ENCODE data around the gene P4HA2. TPM values are rescaled to one million over a fixed set of nuclear protein-coding genes. Genes with fewer than 3 reads are reported as not detected.
A peak's percentile ranks its signal among the peaks of the same experiment; 100 is the strongest.

Gene P4HA2
- total and polyA plus RNA-seq, 7 donors, result 4.2 to 35.2 (median 24.8) TPM

- DNase-seq, result peak; percentile 40
- intact Hi-C loops (cut with DNase I), result loop anchor here (5.0 kb wide), 1 partner anchor 130 kb away; the partner anchor contains the start of gene SLC22A5
- WGBS, 2 donors, result 100% methylated on average over 1 of the region's 1 CpG
These were observed 9.5 kb upstream of the P4HA2 start for GRCh38 chr5:132237141-132237540.

GRCh38 chr5:132235340-132235739 lies 7.7 kb upstream of the P4HA2 start:
- TF ChIP-seq POLR2AphosphoS5 (IDR thresholded peaks at IDR 0.05) (no peak), EP300 (IDR thresholded peaks at IDR 0.05) (no peak), CTCF (IDR thresholded peaks at IDR 0.05) (no peak), POLR2A (IDR thresholded peaks at IDR 0.05) (no peak)
- intact Hi-C loops (cut with DNase I), result loop anchor here (5.0 kb wide), 1 partner anchor 132 kb away; the partner anchor contains the start of gene SLC22A5
- no peak for DNase-seq
- H3K4me3 ChIP-seq, result no peak overlapping the region
- no peak overlapping the region for H3K27ac ChIP-seq
- no peaks in the 10 kb centered on the region for H3K9me3 ChIP-seq
- no peaks in the 10 kb centered on the region for H3K4me1 ChIP-seq
- 87 to 92% methylated on average over 3 of the region's 3 CpGs for WGBS, 2 donors
- H3K36me3 ChIP-seq, result no peaks in the 10 kb centered on the region
- H3K27me3 ChIP-seq, result no peaks in the 10 kb centered on the region

More at GRCh38 chr5:132237141-132237540, 9.5 kb upstream of the P4HA2 start:
- Histone ChIP-seq H3K9me3 (peaks cover 0 to 1% (median 0%) of the 10 kb centered on the region in 4 donors), H3K27me3 (no peaks in the 10 kb centered on the region), H3K36me3 (no peaks in the 10 kb centered on the region), H3K27ac (no peak overlapping the region), H3K4me1 (no peaks in the 10 kb centered on the region), H3K4me3 (no peak overlapping the region)
- TF ChIP-seq CTCF (IDR thresholded peaks at IDR 0.05) (no peak), POLR2A (IDR thresholded peaks at IDR 0.05) (no peak), EP300 (IDR thresholded peaks at IDR 0.05) (no peak), POLR2AphosphoS5 (IDR thresholded peaks at IDR 0.05) (no peak)

GRCh38 chr5:132234684-132235062 lies 7.0 kb upstream of the P4HA2 start:
- Histone ChIP-seq H3K27ac (no peak overlapping the region), H3K27me3 (no peaks in the 10 kb centered on the region), H3K9me3 (no peaks in the 10 kb centered on the region), H3K4me3 (no peak overlapping the region), H3K4me1 (no peaks in the 10 kb centered on the region), H3K36me3 (no peaks in the 10 kb centered on the region)
- DNase-seq, result peak; percentile 40
- no peak for TF ChIP-seq CTCF (IDR thresholded peaks at IDR 0.05)
- TF ChIP-seq POLR2A (IDR thresholded peaks at IDR 0.05), result no peak
- TF ChIP-seq POLR2AphosphoS5 (IDR thresholded peaks at IDR 0.05), result no peak
- no peak for TF ChIP-seq EP300 (IDR thresholded peaks at IDR 0.05)
- 89 to 91% methylated on average over 2 of the region's 2 CpGs for WGBS, 2 donors
- intact Hi-C loops (cut with DNase I), result loop anchor here (5.0 kb wide), 1 partner anchor 133 kb away; the partner anchor contains the start of gene SLC22A5

DNA sequence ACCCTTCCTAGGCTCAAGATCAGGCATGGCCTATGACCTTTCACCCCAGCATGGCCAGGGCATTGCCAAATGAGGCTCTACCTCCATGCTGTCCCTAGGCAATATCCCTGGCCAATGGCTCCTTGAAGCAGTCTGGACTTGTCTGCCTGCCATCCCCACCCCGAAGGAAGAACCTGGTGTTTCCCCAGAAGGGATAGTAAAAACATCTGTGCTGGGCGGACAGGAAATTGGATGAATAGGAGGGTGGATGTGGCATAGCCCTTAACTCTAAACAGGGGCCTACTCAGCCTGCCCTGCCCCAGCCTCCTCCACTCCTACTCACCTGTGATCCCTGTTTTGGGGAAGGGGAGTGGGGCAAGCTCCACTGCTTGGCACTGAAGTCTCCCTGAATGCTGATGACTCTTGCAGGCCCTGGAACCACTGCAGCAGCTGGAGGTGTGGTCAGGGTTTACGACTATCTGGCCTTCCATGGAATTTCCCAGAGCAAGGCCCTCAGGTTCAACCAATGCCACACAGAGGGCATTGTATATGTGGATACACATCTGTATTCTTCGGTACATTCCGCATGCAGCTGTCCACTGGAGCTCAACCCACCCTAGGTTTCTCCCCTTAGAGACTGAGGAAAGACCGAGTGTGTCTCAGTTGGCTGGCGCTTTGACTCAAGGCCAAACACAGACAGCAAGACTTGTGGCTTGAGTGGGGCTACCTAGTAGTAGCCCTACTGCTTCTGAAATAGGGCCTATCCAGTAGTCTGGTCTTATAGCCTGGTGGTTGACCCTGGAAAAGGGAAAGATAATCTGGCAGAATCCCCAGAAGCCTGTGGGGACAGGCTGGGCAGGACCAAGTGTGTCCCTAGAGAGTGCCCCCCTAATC lies 6.4 kb upstream of the P4HA2 start:
- peak; percentile 29 for DNase-seq
- 82 to 89% methylated on average over 7 of the region's 7 CpGs for WGBS, 2 donors
- TF ChIP-seq CTCF (IDR thresholded peaks at IDR 0.05) (no peak), POLR2AphosphoS5 (IDR thresholded peaks at IDR 0.05) (no peak), POLR2A (IDR thresholded peaks at IDR 0.05) (no peak), EP300 (IDR thresholded peaks at IDR 0.05) (no peak)
- intact Hi-C loops (cut with DNase I), result no loop called here
- Histone ChIP-seq H3K4me3 (no peak overlapping the region), H3K27ac (no peak overlapping the region), H3K36me3 (no peaks in the 10 kb centered on the region), H3K27me3 (no peaks in the 10 kb centered on the region), H3K9me3 (no peaks in the 10 kb centered on the region), H3K4me1 (no peaks in the 10 kb centered on the region)
